Measurements from ENCODE around the gene AK3.
A peak's percentile ranks its signal among the peaks of the same experiment; 100 is the strongest.

AK3 gene

GRCh38 chr9:4746278-4747030, 5.5 kb upstream of the AK3 start:
- TF ChIP-seq YY1 (IDR thresholded peaks at IDR 0.05; ENCODE audit: low read depth) (no peak), EGR1 (IDR thresholded peaks at IDR 0.05) (no peak), NFIC (IDR thresholded peaks at IDR 0.05) (no peak), ZBTB7A (IDR thresholded peaks at IDR 0.05; ENCODE audit: low read depth) (no peak), TEAD4 (IDR thresholded peaks at IDR 0.05) (no peak), TAF1 (IDR thresholded peaks at IDR 0.05; ENCODE audit: low read depth) (no peak), RAD21 (IDR thresholded peaks at IDR 0.05; ENCODE audit: low read depth) (no peak), EP300 (IDR thresholded peaks at IDR 0.05; ENCODE audit: borderline replicate concordance) (no peak), REST (IDR thresholded peaks at IDR 0.05; ENCODE audit: low read depth) (no peak), TCF12 (IDR thresholded peaks at IDR 0.05; ENCODE audit: low read depth) (no peak), CREB1 (IDR thresholded peaks at IDR 0.05; ENCODE audit: low read depth) (no peak)
- TF ChIP-seq, protein P1, sequence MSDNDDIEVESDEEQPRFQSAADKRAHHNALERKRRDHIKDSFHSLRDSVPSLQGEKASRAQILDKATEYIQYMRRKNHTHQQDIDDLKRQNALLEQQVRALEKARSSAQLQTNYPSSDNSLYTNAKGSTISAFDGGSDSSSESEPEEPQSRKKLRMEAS (IDR thresholded peaks at IDR 0.05), result no peak
- TF ChIP-seq, protein P2, sequence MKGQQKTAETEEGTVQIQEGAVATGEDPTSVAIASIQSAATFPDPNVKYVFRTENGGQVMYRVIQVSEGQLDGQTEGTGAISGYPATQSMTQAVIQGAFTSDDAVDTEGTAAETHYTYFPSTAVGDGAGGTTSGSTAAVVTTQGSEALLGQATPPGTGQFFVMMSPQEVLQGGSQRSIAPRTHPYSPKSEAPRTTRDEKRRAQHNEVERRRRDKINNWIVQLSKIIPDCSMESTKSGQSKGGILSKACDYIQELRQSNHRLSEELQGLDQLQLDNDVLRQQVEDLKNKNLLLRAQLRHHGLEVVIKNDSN (IDR thresholded peaks at IDR 0.05), result no peak

GRCh38 chr9:4743131-4743875, 2.3 kb upstream of the AK3 start:
- TF ChIP-seq TEAD4 (IDR thresholded peaks at IDR 0.05), result peak; percentile 62; the same call in 1 of the 2 replicates
- no peak; the same call in 1 of the 2 replicates for TF ChIP-seq EP300 (IDR thresholded peaks at IDR 0.05; ENCODE audit: borderline replicate concordance)

- TF ChIP-seq CEBPB (IDR thresholded peaks at IDR 0.05) (no peak), ZBTB7A (IDR thresholded peaks at IDR 0.05; ENCODE audit: low read depth) (no peak), FOXM1 (IDR thresholded peaks at IDR 0.05; ENCODE audit: borderline replicate concordance, low read depth) (no peak), TCF12 (IDR thresholded peaks at IDR 0.05; ENCODE audit: low read depth) (no peak), YY1 (IDR thresholded peaks at IDR 0.05; ENCODE audit: low read depth) (no peak), TAF1 (IDR thresholded peaks at IDR 0.05; ENCODE audit: low read depth) (no peak), CREB1 (IDR thresholded peaks at IDR 0.05; ENCODE audit: low read depth) (no peak), REST (IDR thresholded peaks at IDR 0.05; ENCODE audit: low read depth) (no peak), NFIC (IDR thresholded peaks at IDR 0.05) (no peak)
- TF ChIP-seq, protein P2 (IDR thresholded peaks at IDR 0.05), result no peak
These were observed 1.2 kb upstream of the AK3 start for GRCh38 chr9:4742246-4742645.

- TF ChIP-seq ZBTB7A (IDR thresholded peaks at IDR 0.05; ENCODE audit: low read depth) (peak; percentile 71), TCF12 (IDR thresholded peaks at IDR 0.05; ENCODE audit: low read depth) (no peak), TAF1 (IDR thresholded peaks at IDR 0.05; ENCODE audit: low read depth) (no peak), FOXM1 (IDR thresholded peaks at IDR 0.05; ENCODE audit: borderline replicate concordance, low read depth) (no peak)
These were observed 525 bp upstream of the AK3 start for GRCh38 chr9:4741365-4742089.

DNA sequence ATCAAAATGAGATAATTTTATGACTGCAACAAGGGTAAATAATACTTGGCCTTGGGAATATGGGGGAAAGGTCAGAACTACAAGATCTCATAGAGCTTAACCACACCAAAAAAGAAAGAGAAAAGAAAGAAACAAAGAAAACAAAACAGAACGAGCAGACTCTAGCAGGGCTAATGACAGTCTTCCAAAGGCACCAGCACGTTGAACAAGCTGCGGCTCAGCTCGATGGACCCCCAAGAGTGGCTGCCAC, 689 bp downstream of the AK3 start:
- TF ChIP-seq, protein P1 (IDR thresholded peaks at IDR 0.05), result no peak
- TF ChIP-seq TCF12 (IDR thresholded peaks at IDR 0.05; ENCODE audit: low read depth) (no peak), YY1 (IDR thresholded peaks at IDR 0.05; ENCODE audit: low read depth) (no peak), EP300 (IDR thresholded peaks at IDR 0.05; ENCODE audit: borderline replicate concordance) (no peak), CEBPB (IDR thresholded peaks at IDR 0.05) (no peak), NFIC (IDR thresholded peaks at IDR 0.05) (no peak), CREB1 (IDR thresholded peaks at IDR 0.05; ENCODE audit: low read depth) (no peak), EGR1 (IDR thresholded peaks at IDR 0.05) (no peak), TAF1 (IDR thresholded peaks at IDR 0.05; ENCODE audit: low read depth) (no peak)
- TF ChIP-seq, protein P2 (IDR thresholded peaks at IDR 0.05), result no peak

All from Ishikawa (cell line).